ENCODE measurements around the gene UPK1B.

- TF ChIP-seq CTCF (conservative IDR thresholded peaks at IDR 0.05; ENCODE audit: low read length) (no peak), EZH2phosphoT487 (IDR thresholded peaks at IDR 0.05; ENCODE audit: borderline replicate concordance, low read depth, low read length) (no peak)
Measured at GRCh38 chr3:119238363-119238762, 65.0 kb downstream of the UPK1B start.

Data from OCI-LY7 (cell line).